Activated CD4-positive, alpha-beta T cell treated with anti-CD3 and anti-CD28 coated beads for 36 hours (primary cell): ENCODE data around the gene CAVIN4. TPM values are rescaled to one million over a fixed set of nuclear protein-coding genes. Genes with fewer than 3 reads are reported as not detected.

Experiments used
- ATAC-seq: fragments of 200-7000 bp; cut with Tn5 transposase; one replicate; pipeline ENCODE4 v1.10.0; 2021; ENCODE audit warnings: mild to moderate bottlenecking, moderate library complexity
- CTCF ChIA-PET: fragments of 350-600 bp; sonication (Branson Sonifier 250); formaldehyde crosslinking; loops from one replicate; lab custom pipeline; 2021; ENCODE audit warnings: antibody characterized with exemption; lab: Charles Lee
- POLR2A ChIA-PET: fragments of 350-600 bp; sonication (Branson Sonifier 250); formaldehyde crosslinking; loops from one replicate; lab custom pipeline; 2021; ENCODE audit warnings: antibody characterized with exemption, inconsistent platforms; lab: Charles Lee
- DNase-seq: peaks from one replicate; pipeline ENCODE4 v3.0.0-alpha.2; 2020
- H3K27ac Mint-ChIP-seq: one replicate; pipeline ENCODE4 v1.8.0; 2021; ENCODE audit warnings: mixed read lengths
- H3K27me3 Mint-ChIP-seq: one replicate; pipeline ENCODE4 v1.8.0; 2021; ENCODE audit warnings: mixed read lengths
- H3K36me3 Mint-ChIP-seq: one replicate; pipeline ENCODE4 v1.8.0; 2021; ENCODE audit warnings: low read depth, mixed read lengths
- H3K4me1 Mint-ChIP-seq: one replicate; pipeline ENCODE4 v1.8.0; 2021; ENCODE audit warnings: mixed read lengths
- H3K4me3 Mint-ChIP-seq: one replicate; pipeline ENCODE4 v1.8.0; 2021; ENCODE audit warnings: mild to moderate bottlenecking, moderate library complexity, mixed read lengths
- H3K9me3 Mint-ChIP-seq: one replicate; pipeline ENCODE4 v1.8.0; 2021; ENCODE audit warnings: low read depth, mixed read lengths
- intact Hi-C, 2 experiments: fragments of 100-400 bp; cut with DNase I in 1 of 2; cut with micrococcal nuclease in 1 of 2; formaldehyde crosslinking; loops; one replicate each; pipeline versions ENCODE4 v1.14.2 to v1.15.1; 2022 to 2024; cut with DNase I, micrococcal nuclease
- total RNA-seq, 2 experiments: library from RNA; stranded (reverse); gene quantifications; one replicate each; pipeline ENCODE4 v1.2.3, GENCODE V29; 2021

The CAVIN4 gene
- total RNA-seq, 2 experiments from 2014 or later = 0.16 to 0.18 TPM

- CTCF ChIA-PET = interaction anchor here (1.1 to 1.2 kb wide), 2 partner anchors 10 to 720 kb away, joined by 3 to 5 read pairs; no protein-coding TSS in a partner anchor
- Mint-ChIP-seq H3K27me3 (no peaks in the 10 kb centered on the region), H3K36me3 (no peaks in the 10 kb centered on the region), H3K4me3 (no peak overlapping the region), H3K9me3 (no peaks in the 10 kb centered on the region), H3K4me1 (peaks cover 5% of the 10 kb centered on the region), H3K27ac (no peak overlapping the region)
- ATAC-seq (no peak), DNase-seq (no peak)
- POLR2A ChIA-PET = no interaction called here
- intact Hi-C loops = loop anchor here (10.0 kb wide), 2 partner anchors 266 to 686 kb away; partner anchors contain the start of gene STX17 (in 1 of the 2)
Measured at GRCh38 chr9:100591139-100591538, 13.3 kb downstream of the CAVIN4 start.

GRCh38 chr9:100591639-100592412, 13.9 kb downstream of the CAVIN4 start:
- no peak overlapping the region for H3K27ac Mint-ChIP-seq
- intact Hi-C loops = loop anchor here (10.0 kb wide), 2 partner anchors 267 to 687 kb away; partner anchors contain the start of gene STX17 (in 1 of the 2)
- H3K27me3 Mint-ChIP-seq = no peaks in the 10 kb centered on the region
- no peak overlapping the region for H3K4me3 Mint-ChIP-seq
- H3K9me3 Mint-ChIP-seq = no peaks in the 10 kb centered on the region
- no peak for ATAC-seq
- CTCF ChIA-PET = interaction anchor here (1.1 to 1.2 kb wide), 2 partner anchors 9 to 720 kb away, joined by 3 to 5 read pairs; no protein-coding TSS in a partner anchor
- no peaks in the 10 kb centered on the region for H3K36me3 Mint-ChIP-seq
- peaks cover 5% of the 10 kb centered on the region for H3K4me1 Mint-ChIP-seq
- POLR2A ChIA-PET = no interaction called here
- DNase-seq = no peak

GRCh38 chr9:100595391-100596199, 17.7 kb downstream of the CAVIN4 start:
- CTCF ChIA-PET = interaction anchor here (0.6 to 1.4 kb wide), 13 partner anchors 14 to 1412 kb away, joined by 3 to 7 read pairs (median 3); no protein-coding TSS in a partner anchor
- Mint-ChIP-seq H3K27me3 (no peaks in the 10 kb centered on the region), H3K27ac (no peak overlapping the region), H3K4me3 (no peak overlapping the region), H3K4me1 (peaks cover 20% of the 10 kb centered on the region), H3K9me3 (no peaks in the 10 kb centered on the region), H3K36me3 (no peaks in the 10 kb centered on the region)
- intact Hi-C loops = loop anchor here (1.0 to 10.0 kb wide), 11 partner anchors 90 to 1433 kb away; partner anchors contain the start of genes MSANTD3 (in 2 of the 2), NR4A3 (in 1 of the 2), STX17 (in 1 of the 2) and TEX10 (in 1 of the 2)
- ATAC-seq (no peak), DNase-seq (peak; percentile 30)
- POLR2A ChIA-PET = no interaction called here

- Mint-ChIP-seq H3K9me3 (no peaks in the 10 kb centered on the region), H3K4me1 (peaks cover 20% of the 10 kb centered on the region), H3K27me3 (no peaks in the 10 kb centered on the region), H3K27ac (no peak overlapping the region), H3K36me3 (no peaks in the 10 kb centered on the region), H3K4me3 (peak overlapping the region; percentile 59)
- ATAC-seq (no peak), DNase-seq (no peak)
- ChIA-PET CTCF (interaction anchor here (0.6 kb wide), 1 partner anchor 118 kb away, joined by 3 read pairs; no protein-coding TSS in a partner anchor), POLR2A (no interaction called here)
- intact Hi-C loops = loop anchor here (5.0 to 10.0 kb wide), 7 partner anchors 170 to 1435 kb away; partner anchors contain the start of genes MSANTD3 (in 2 of the 2), NR4A3 (in 1 of the 2), STX17 (in 1 of the 2) and TEX10 (in 1 of the 2)
Measured at GRCh38 chr9:100597236-100597635, 19.4 kb downstream of the CAVIN4 start.

- peak; percentile 87 for DNase-seq
- ChIA-PET POLR2A (no interaction called here), CTCF (interaction anchor here (0.8 to 1.6 kb wide), 4 partner anchors 9 to 1377 kb away, joined by 3 to 4 read pairs (median 3); partner anchors contain the start of gene ALG2)
- Mint-ChIP-seq H3K9me3 (no peaks in the 10 kb centered on the region), H3K36me3 (no peaks in the 10 kb centered on the region), H3K27ac (peak overlapping the region; percentile 45), H3K4me3 (peak overlapping the region; percentile 59), H3K27me3 (no peaks in the 10 kb centered on the region), H3K4me1 (peaks cover 20% of the 10 kb centered on the region)
- intact Hi-C loops = loop anchor here (1.0 to 10.0 kb wide), 11 partner anchors 125 to 1436 kb away; partner anchors contain the start of genes MSANTD3 (in 2 of the 2), TEX10 (in 2 of the 2), NR4A3 (in 1 of the 2) and STX17 (in 1 of the 2)
- peak; percentile 87 for ATAC-seq
Measured at GRCh38 chr9:100598641-100599145, 20.8 kb downstream of the CAVIN4 start.

- Mint-ChIP-seq H3K27ac (no peak overlapping the region), H3K27me3 (no peaks in the 10 kb centered on the region), H3K36me3 (no peaks in the 10 kb centered on the region), H3K9me3 (no peaks in the 10 kb centered on the region), H3K4me3 (no peak overlapping the region), H3K4me1 (peaks cover 18% of the 10 kb centered on the region)
- ATAC-seq (no peak), DNase-seq (no peak)
- ChIA-PET POLR2A (no interaction called here), CTCF (interaction anchor here (0.8 to 2.4 kb wide), 6 partner anchors 9 to 712 kb away, joined by 3 to 22 read pairs (median 6); no protein-coding TSS in a partner anchor)
- intact Hi-C loops = loop anchor here (1.0 kb wide), 1 partner anchor 711 kb away; no protein-coding TSS in a partner anchor
Measured at GRCh38 chr9:100600521-100601079, 22.7 kb downstream of the CAVIN4 start.

- no peaks in the 10 kb centered on the region for H3K9me3 Mint-ChIP-seq
- H3K27me3 Mint-ChIP-seq = no peaks in the 10 kb centered on the region
- peaks cover 15% of the 10 kb centered on the region for H3K4me1 Mint-ChIP-seq
- intact Hi-C loops = loop anchor here (1.0 kb wide), 1 partner anchor 710 kb away; no protein-coding TSS in a partner anchor
- ChIA-PET POLR2A (no interaction called here), CTCF (interaction anchor here (0.7 to 2.4 kb wide), 11 partner anchors 9 to 711 kb away, joined by 3 to 22 read pairs (median 4); no protein-coding TSS in a partner anchor)
- ATAC-seq = peak; percentile 58
- H3K27ac Mint-ChIP-seq = no peak overlapping the region
- H3K36me3 Mint-ChIP-seq = no peaks in the 10 kb centered on the region
- peak; percentile 62 for DNase-seq
- H3K4me3 Mint-ChIP-seq = no peak overlapping the region
Measured at GRCh38 chr9:100601216-100601615, 23.3 kb downstream of the CAVIN4 start.

- intact Hi-C loops = loop anchor here in 1 of 2 experiments (2.0 kb wide), 2 partner anchors 632 to 786 kb away; no protein-coding TSS in a partner anchor
- ATAC-seq = no peak
- Mint-ChIP-seq H3K27me3 (no peaks in the 10 kb centered on the region), H3K4me1 (peaks cover 15% of the 10 kb centered on the region), H3K36me3 (no peaks in the 10 kb centered on the region), H3K9me3 (no peaks in the 10 kb centered on the region), H3K4me3 (no peak overlapping the region), H3K27ac (no peak overlapping the region)
- peak; percentile 10 for DNase-seq
- ChIA-PET POLR2A (no interaction called here), CTCF (interaction anchor here (0.6 to 2.4 kb wide), 11 partner anchors 8 to 1961 kb away, joined by 3 to 22 read pairs (median 4); no protein-coding TSS in a partner anchor)
Measured at GRCh38 chr9:100602342-100602801, 24.5 kb downstream of the CAVIN4 start.

- intact Hi-C loops = no loop called here
- Mint-ChIP-seq H3K36me3 (no peaks in the 10 kb centered on the region), H3K27me3 (no peaks in the 10 kb centered on the region), H3K9me3 (no peaks in the 10 kb centered on the region), H3K4me1 (no peaks in the 10 kb centered on the region), H3K27ac (no peak overlapping the region), H3K4me3 (no peak overlapping the region)
- ATAC-seq = no peak
- ChIA-PET CTCF (no interaction called here), POLR2A (no interaction called here)
- no peak for DNase-seq
Measured at GRCh38 chr9:100605405-100605804, 27.5 kb downstream of the CAVIN4 start.

- no peak overlapping the region for H3K27ac Mint-ChIP-seq
- no peak for DNase-seq
- intact Hi-C loops = no loop called here
- ATAC-seq = no peak
- no peaks in the 10 kb centered on the region for H3K4me1 Mint-ChIP-seq
- CTCF ChIA-PET = no interaction called here
- H3K36me3 Mint-ChIP-seq = no peaks in the 10 kb centered on the region
- POLR2A ChIA-PET = no interaction called here
- H3K27me3 Mint-ChIP-seq = peaks cover 13% of the 10 kb centered on the region
- peaks cover 7% of the 10 kb centered on the region for H3K9me3 Mint-ChIP-seq
- H3K4me3 Mint-ChIP-seq = no peak overlapping the region
Measured at GRCh38 chr9:100619194-100619593, 41.3 kb downstream of the CAVIN4 start.
